A673 (cell line): ENCODE data around the gene CASP8AP2. TPM values are rescaled to one million over a fixed set of nuclear protein-coding genes. Genes with fewer than 3 reads are reported as not detected.
A peak's percentile ranks its signal among the peaks of the same experiment; 100 is the strongest.
"Not testable (repeated sequence)": the region's sequence is repeated elsewhere in the genome, so short reads cannot be mapped to it uniquely, and the experiment has no call there.

Experiments
- BruUV-seq: library from RNA; stranded (reverse); fragments of 400-500 nt; replicated peaks from 2 replicates; lab custom pipeline; 2021; lab: Mats Ljungman, UMichigan
- CTCF ChIA-PET: fragments of 300-600 bp; sonication (Branson Sonifier 250); formaldehyde crosslinking; loops from one replicate; lab custom pipeline; 2022; ENCODE audit warnings: antibody characterized with exemption; lab: Charles Lee
- POLR2A ChIA-PET: fragments of 300-600 bp; sonication (Branson Sonifier 250); formaldehyde crosslinking; loops from one replicate; lab custom pipeline; 2022; ENCODE audit warnings: antibody characterized with exemption; ENCODE audit not compliant: low non-redundant PET; lab: Charles Lee
- DNase-seq: peaks from one replicate; pipeline ENCODE4 v3.0.0-alpha.2; 2015; ENCODE audit warnings: low spot score
- H3K27ac ChIP-seq: fragments of 200-600 bp; sonication (generic); 2 replicates; pipeline ENCODE4 v1.5.1; 2016; ENCODE audit warnings: mixed run types, low read depth, mild to moderate bottlenecking, mixed read lengths, antibody characterized with exemption, low read length; ENCODE audit not compliant: poor library complexity, severe bottlenecking
- H3K27me3 ChIP-seq: fragments of 200-600 bp; sonication (generic); replicated peaks from 2 replicates; pipeline ENCODE4 v1.6.1; 2017; ENCODE audit warnings: mixed run types, low read depth, mild to moderate bottlenecking, mixed read lengths, antibody characterized with exemption, low read length; ENCODE audit not compliant: insufficient read depth, poor library complexity
- H3K36me3 ChIP-seq: fragments of 200-600 bp; sonication (generic); 2 replicates; pipeline ENCODE4 v1.6.1; 2016; ENCODE audit warnings: mixed run types, mild to moderate bottlenecking, mixed read lengths, antibody characterized with exemption, low read length; ENCODE audit not compliant: insufficient read depth, poor library complexity, severe bottlenecking
- H3K4me1 ChIP-seq: fragments of 200-600 bp; sonication (generic); 2 replicates; pipeline ENCODE4 v1.6.1; 2017; ENCODE audit warnings: mixed run types, mild to moderate bottlenecking, mixed read lengths, antibody characterized with exemption, low read length; ENCODE audit not compliant: insufficient read depth, poor library complexity, severe bottlenecking
- H3K4me3 ChIP-seq: fragments of 200-600 bp; sonication (generic); 2 replicates; pipeline ENCODE4 v1.5.1; 2016; ENCODE audit warnings: low read depth, mixed run types, mild to moderate bottlenecking, mixed read lengths, low read length; ENCODE audit not compliant: poor library complexity, severe bottlenecking
- H3K9me3 ChIP-seq: fragments of 200-600 bp; sonication (generic); 2 replicates; pipeline ENCODE4 v1.6.1; 2016; ENCODE audit warnings: mixed run types, low read depth, mild to moderate bottlenecking, mixed read lengths, antibody characterized with exemption, low read length; ENCODE audit not compliant: poor library complexity, severe bottlenecking
- CTCF ChIP-seq: fragments of 300-800, 200-600 bp; sonication (generic); conservative IDR thresholded peaks from 2 replicates; pipeline ENCODE4 v1.5.1; 2017; ENCODE audit warnings: low read depth, mild to moderate bottlenecking, antibody characterized with exemption, low read length, moderate library complexity, mixed read lengths
- EZH2 ChIP-seq: fragments of 200-600 bp; sonication (generic); IDR thresholded peaks from 2 replicates; pipeline ENCODE4 v1.6.1; 2017; ENCODE audit warnings: borderline replicate concordance, low read depth, mild to moderate bottlenecking, mixed read lengths, antibody characterized with exemption, low read length; ENCODE audit not compliant: poor library complexity, severe bottlenecking
- intact Hi-C: fragments of 100-400 bp; cut with micrococcal nuclease; formaldehyde crosslinking; loops from one replicate; pipeline ENCODE4 v1.10.0; 2022; ENCODE audit not compliant: unreplicated experiment
- total RNA-seq: library from RNA; stranded (reverse); gene quantifications from 2 replicates; pipeline ENCODE4 v1.2.3, GENCODE V29; 2021

CASP8AP2 gene
- total RNA-seq, 1 experiment from 2014 or later: 38.2 TPM

GRCh38 chr6:89895276-89895874 lies 65.7 kb downstream of the CASP8AP2 start:
- peak; percentile 38 for DNase-seq
- TF ChIP-seq EZH2 (no peak), CTCF (no peak)
- Histone ChIP-seq H3K27ac (no peak overlapping the region), H3K4me3 (no peak overlapping the region), H3K36me3 (no peaks in the 10 kb centered on the region), H3K27me3 (peaks cover under 1% of the 10 kb centered on the region), H3K9me3 (no peaks in the 10 kb centered on the region), H3K4me1 (no peaks in the 10 kb centered on the region)
- intact Hi-C loops: no loop called here
- POLR2A ChIA-PET: no interaction called here
- CTCF ChIA-PET: no interaction called here
- no TSS peak for BruUV-seq

- POLR2A ChIA-PET: interaction anchor here (0.8 kb wide), 1 partner anchor 584 kb away, joined by 4 read pairs; no protein-coding TSS in a partner anchor
- DNase-seq, BruUV-seq, CTCF ChIA-PET, H3K9me3 ChIP-seq, H3K27ac ChIP-seq, intact Hi-C loops, H3K4me3 ChIP-seq, H3K36me3 ChIP-seq, H3K27me3 ChIP-seq, H3K4me1 ChIP-seq: not testable (repeated sequence)
Measured at GRCh38 chr6:89910001-89910901, 80.6 kb downstream of the CASP8AP2 start.

DNA sequence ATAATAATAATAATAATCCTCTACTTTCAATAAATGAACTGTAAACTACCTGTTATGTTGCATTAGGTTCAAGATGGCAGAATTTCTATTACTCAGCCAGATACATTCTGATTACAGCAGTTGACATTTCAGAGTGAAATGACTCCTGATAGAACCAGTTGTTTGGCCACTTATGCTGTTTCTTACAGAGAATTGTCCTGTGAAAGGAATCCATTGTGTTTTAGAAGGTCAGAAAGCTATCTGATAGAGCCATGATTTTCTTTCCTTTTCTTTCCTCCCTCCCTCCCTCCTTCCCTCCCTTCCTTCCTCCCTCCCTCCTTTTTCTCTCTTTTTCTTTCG lies 81.2 kb downstream of the CASP8AP2 start:
- CTCF ChIA-PET: no interaction called here

More for the DNA sequence above, 81.2 kb downstream of the CASP8AP2 start:
- DNase-seq: no peak
- BruUV-seq: no TSS peak
- H3K9me3 ChIP-seq: no peaks in the 10 kb centered on the region
- H3K36me3 ChIP-seq: no peaks in the 10 kb centered on the region
- H3K4me1 ChIP-seq: no peaks in the 10 kb centered on the region
- intact Hi-C loops: no loop called here
- H3K27me3 ChIP-seq: no peaks in the 10 kb centered on the region
- TF ChIP-seq CTCF: no peak
- TF ChIP-seq EZH2: no peak
- H3K4me3 ChIP-seq: no peak overlapping the region
- POLR2A ChIA-PET: no interaction called here
- H3K27ac ChIP-seq: no peak overlapping the region
